ENCODE data around the gene SOD2. TPM values are rescaled to one million over a fixed set of nuclear protein-coding genes. Genes with fewer than 3 reads are reported as not detected.
"Not testable (repeated sequence)": the region's sequence is repeated elsewhere in the genome, so short reads cannot be mapped to it uniquely, and the experiment has no call there.

Gene SOD2
- total RNA-seq, 2 experiments from 2014 or later = 36.4 to 49.2 TPM

GRCh38 chr6:159714404-159714803, 21.4 kb upstream of the SOD2 start:
- no peaks in the 10 kb centered on the region for H3K9me2 ChIP-seq (ENCODE audit: insufficient read depth, low read length)
- H3K4me2 ChIP-seq (ENCODE audit: low read length) = no peak overlapping the region
- DNase-seq (ENCODE audit: low spot score) = no peak
- H3K9me3 ChIP-seq (ENCODE audit: low read length) = no peaks in the 10 kb centered on the region
- ChIA-PET POLR2A (no interaction called here), CTCF (ENCODE audit: unreplicated experiment) (no interaction called here)
- no peaks in the 10 kb centered on the region for H3K79me2 ChIP-seq (ENCODE audit: insufficient read depth, low read depth, low read length)
- no peaks in the 10 kb centered on the region for H4K20me1 ChIP-seq (ENCODE audit: insufficient read depth, low read length)
- no peak overlapping the region for H2AFZ ChIP-seq (ENCODE audit: low read length)
- no peaks in the 10 kb centered on the region for H3K36me3 ChIP-seq (ENCODE audit: insufficient read depth, low read length)
- BruUV-seq (replicated peaks) = no TSS peak
- TF ChIP-seq EZH2phosphoT487 (IDR thresholded peaks at IDR 0.05; ENCODE audit: borderline replicate concordance, low read depth, low read length) (no peak), CTCF (conservative IDR thresholded peaks at IDR 0.05; ENCODE audit: low read length) (no peak)
- no peak overlapping the region for H3K27ac ChIP-seq (ENCODE audit: low read depth, low read length, poor library complexity, severe bottlenecking)
- no peaks in the 10 kb centered on the region for H3K4me1 ChIP-seq (ENCODE audit: insufficient read depth, low read length, poor library complexity, severe bottlenecking)
- intact Hi-C loops (cut with micrococcal nuclease; ENCODE audit: unreplicated experiment) = no loop called here
- no peak overlapping the region for H3K4me3 ChIP-seq (ENCODE audit: low read depth, low read length, poor library complexity, severe bottlenecking)

- H3K79me2 ChIP-seq (ENCODE audit: insufficient read depth, low read depth, low read length) = no peaks in the 10 kb centered on the region
- POLR2A ChIA-PET = no interaction called here
- no peak overlapping the region for H2AFZ ChIP-seq (ENCODE audit: low read length)
- H4K20me1 ChIP-seq (ENCODE audit: insufficient read depth, low read length) = no peaks in the 10 kb centered on the region
- no peak overlapping the region for H3K4me2 ChIP-seq (ENCODE audit: low read length)
- H3K9me3 ChIP-seq (ENCODE audit: low read length) = no peaks in the 10 kb centered on the region
- no TSS peak for BruUV-seq (replicated peaks)
- DNase-seq (ENCODE audit: low spot score) = no peak
- no peak overlapping the region for H3K27ac ChIP-seq (ENCODE audit: low read depth, low read length, poor library complexity, severe bottlenecking)
- CTCF ChIA-PET (ENCODE audit: unreplicated experiment) = no interaction called here
- H3K9me2 ChIP-seq (ENCODE audit: insufficient read depth, low read length) = no peaks in the 10 kb centered on the region
- no peaks in the 10 kb centered on the region for H3K4me1 ChIP-seq (ENCODE audit: insufficient read depth, low read length, poor library complexity, severe bottlenecking)
- TF ChIP-seq EZH2phosphoT487 (IDR thresholded peaks at IDR 0.05; ENCODE audit: borderline replicate concordance, low read depth, low read length) (no peak), CTCF (conservative IDR thresholded peaks at IDR 0.05; ENCODE audit: low read length) (no peak)
- intact Hi-C loops (cut with micrococcal nuclease; ENCODE audit: unreplicated experiment) = no loop called here
- no peak overlapping the region for H3K4me3 ChIP-seq (ENCODE audit: low read depth, low read length, poor library complexity, severe bottlenecking)
- no peaks in the 10 kb centered on the region for H3K36me3 ChIP-seq (ENCODE audit: insufficient read depth, low read length)
Observed at GRCh38 chr6:159713984-159714383, 20.9 kb upstream of the SOD2 start.

GRCh38 chr6:159712389-159712788, 19.3 kb upstream of the SOD2 start:
- H3K4me1 ChIP-seq (ENCODE audit: insufficient read depth, low read length, poor library complexity, severe bottlenecking); H3K4me2 ChIP-seq (ENCODE audit: low read length); H3K9me2 ChIP-seq (ENCODE audit: insufficient read depth, low read length); H3K27ac ChIP-seq (ENCODE audit: low read depth, low read length, poor library complexity, severe bottlenecking); H3K4me3 ChIP-seq (ENCODE audit: low read depth, low read length, poor library complexity, severe bottlenecking); CTCF ChIA-PET (ENCODE audit: unreplicated experiment); H2AFZ ChIP-seq (ENCODE audit: low read length); intact Hi-C loops (cut with micrococcal nuclease; ENCODE audit: unreplicated experiment); BruUV-seq (replicated peaks); DNase-seq (ENCODE audit: low spot score); H4K20me1 ChIP-seq (ENCODE audit: insufficient read depth, low read length); H3K9me3 ChIP-seq (ENCODE audit: low read length); H3K36me3 ChIP-seq (ENCODE audit: insufficient read depth, low read length); H3K79me2 ChIP-seq (ENCODE audit: insufficient read depth, low read depth, low read length); POLR2A ChIA-PET: not testable (repeated sequence)

GRCh38 chr6:159710603-159711002, 17.6 kb upstream of the SOD2 start:
- H3K4me2 ChIP-seq (ENCODE audit: low read length); DNase-seq (ENCODE audit: low spot score); H3K4me1 ChIP-seq (ENCODE audit: insufficient read depth, low read length, poor library complexity, severe bottlenecking); H3K27ac ChIP-seq (ENCODE audit: low read depth, low read length, poor library complexity, severe bottlenecking); H3K36me3 ChIP-seq (ENCODE audit: insufficient read depth, low read length); H3K9me2 ChIP-seq (ENCODE audit: insufficient read depth, low read length); H4K20me1 ChIP-seq (ENCODE audit: insufficient read depth, low read length); H3K4me3 ChIP-seq (ENCODE audit: low read depth, low read length, poor library complexity, severe bottlenecking); BruUV-seq (replicated peaks); intact Hi-C loops (cut with micrococcal nuclease; ENCODE audit: unreplicated experiment); CTCF ChIA-PET (ENCODE audit: unreplicated experiment); H3K79me2 ChIP-seq (ENCODE audit: insufficient read depth, low read depth, low read length); H2AFZ ChIP-seq (ENCODE audit: low read length); H3K9me3 ChIP-seq (ENCODE audit: low read length): not testable (repeated sequence)
- POLR2A ChIA-PET = interaction anchor here (0.5 to 0.9 kb wide), 2 partner anchors 9 to 82 kb away, joined by 3 read pairs; no protein-coding TSS in a partner anchor

Data from OCI-LY7 (cell line).